Vagina (tissue), 2 donors: ENCODE results near the gene HELB.

Source experiments
- CTCF ChIP-seq, 3 experiments: fragments of 450-650 bp in 2 of 3; fragments of 200-600 bp in 1 of 3; sonication (generic) in 1 of 3; IDR thresholded peaks; one replicate each; pipeline ENCODE4 v1.5.1; 2017 to 2019; ENCODE audit warnings: antibody characterized with exemption in 3 of 3, mild to moderate bottlenecking in 2 of 3, moderate library complexity in 2 of 3
- POLR2AphosphoS5 ChIP-seq, 2 donors: sonication (generic); formaldehyde crosslinking; IDR thresholded peaks; one replicate each; pipeline ENCODE4 v1.9.0; 2017; ENCODE audit warnings: antibody characterized with exemption in 2 of 2, mild to moderate bottlenecking in 2 of 2, low read depth in 1 of 2; ENCODE audit not compliant: insufficient read depth in 1 of 2

GRCh38 chr12:66275040-66275439 is 27.3 kb upstream of the HELB start:
- TF ChIP-seq POLR2AphosphoS5 (IDR thresholded peaks at IDR 0.05; ENCODE audit: insufficient read depth in 1 of 2, low read depth in 1 of 2), result no peak
- TF ChIP-seq CTCF (IDR thresholded peaks at IDR 0.05), result no peak
